ENCODE data around the gene MYOC.
"Not testable (repeated sequence)": the region's sequence is repeated elsewhere in the genome, so short reads cannot be mapped to it uniquely, and the experiment has no call there.

The MYOC gene

GRCh38 chr1:171610385-171610784 is 42.1 kb downstream of the MYOC start:
- Histone ChIP-seq H3K27me3 (replicated peaks in 2 of 5; ENCODE audit: control insufficient read depth in 4 of 5, insufficient read depth in 5 of 5, low read length in 4 of 5) (no peaks in the 10 kb centered on the region), H3K4me3 (ENCODE audit: control insufficient read depth in 1 of 7, extremely low read depth in 1 of 7, insufficient read depth in 4 of 7, low read depth in 2 of 7, low read length in 6 of 7) (no peak overlapping the region), H3K27ac (ENCODE audit: insufficient read depth in 1 of 2, low read depth in 1 of 2, low read length in 2 of 2, poor library complexity in 1 of 2, severe bottlenecking in 2 of 2) (no peak overlapping the region), H3K9me3 (ENCODE audit: control extremely low read depth in 1 of 5, control insufficient read depth in 4 of 5, insufficient read depth in 2 of 5, low read depth in 1 of 5, low read length in 4 of 5) (no peaks in the 10 kb centered on the region), H3K4me1 (ENCODE audit: control extremely low read depth in 1 of 4, control insufficient read depth in 4 of 4, insufficient read depth in 4 of 4, low read length in 3 of 4) (no peaks in the 10 kb centered on the region), H3K36me3 (ENCODE audit: control insufficient read depth in 4 of 4, insufficient read depth in 4 of 4, low read length in 3 of 4) (no peaks in the 10 kb centered on the region)
- WGBS (ENCODE audit: insufficient coverage): 100% methylated on average over 1 of the region's 2 CpGs
- ChIA-PET CTCF (no interaction called here), POLR2A (no interaction called here)
- DNase-seq: peak in 1 of 3 donors; percentile 5

- WGBS (ENCODE audit: insufficient coverage): 94% methylated on average over 6 of the region's 10 CpGs
- Histone ChIP-seq H3K4me3 (ENCODE audit: control insufficient read depth in 1 of 7, extremely low read depth in 1 of 7, insufficient read depth in 4 of 7, low read depth in 2 of 7, low read length in 6 of 7) (no peak overlapping the region), H3K27me3 (replicated peaks in 2 of 5; ENCODE audit: control insufficient read depth in 4 of 5, insufficient read depth in 5 of 5, low read length in 4 of 5) (no peaks in the 10 kb centered on the region), H3K36me3 (ENCODE audit: control insufficient read depth in 4 of 4, insufficient read depth in 4 of 4, low read length in 3 of 4) (no peaks in the 10 kb centered on the region), H3K9me3 (ENCODE audit: control extremely low read depth in 1 of 5, control insufficient read depth in 4 of 5, insufficient read depth in 2 of 5, low read depth in 1 of 5, low read length in 4 of 5) (no peaks in the 10 kb centered on the region), H3K4me1 (ENCODE audit: control extremely low read depth in 1 of 4, control insufficient read depth in 4 of 4, insufficient read depth in 4 of 4, low read length in 3 of 4) (no peaks in the 10 kb centered on the region), H3K27ac (ENCODE audit: insufficient read depth in 1 of 2, low read depth in 1 of 2, low read length in 2 of 2, poor library complexity in 1 of 2, severe bottlenecking in 2 of 2) (no peak overlapping the region)
- POLR2A ChIA-PET: no interaction called here
- DNase-seq: no peak
- CTCF ChIA-PET: no interaction called here
These were observed 46.0 kb downstream of the MYOC start for GRCh38 chr1:171606402-171606941.

- CTCF ChIA-PET; H3K9me3 ChIP-seq (ENCODE audit: control extremely low read depth in 1 of 5, control insufficient read depth in 4 of 5, insufficient read depth in 2 of 5, low read depth in 1 of 5, low read length in 4 of 5); H3K27me3 ChIP-seq (replicated peaks in 2 of 5; ENCODE audit: control insufficient read depth in 4 of 5, insufficient read depth in 5 of 5, low read length in 4 of 5); DNase-seq; H3K4me1 ChIP-seq (ENCODE audit: control extremely low read depth in 1 of 4, control insufficient read depth in 4 of 4, insufficient read depth in 4 of 4, low read length in 3 of 4); H3K4me3 ChIP-seq (ENCODE audit: control insufficient read depth in 1 of 7, extremely low read depth in 1 of 7, insufficient read depth in 4 of 7, low read depth in 2 of 7, low read length in 6 of 7); POLR2A ChIA-PET; H3K36me3 ChIP-seq (ENCODE audit: control insufficient read depth in 4 of 4, insufficient read depth in 4 of 4, low read length in 3 of 4); H3K27ac ChIP-seq (ENCODE audit: insufficient read depth in 1 of 2, low read depth in 1 of 2, low read length in 2 of 2, poor library complexity in 1 of 2, severe bottlenecking in 2 of 2): not testable (repeated sequence)
- WGBS (ENCODE audit: insufficient coverage): 100% methylated on average over 1 of the region's 6 CpGs
These were observed 49.4 kb downstream of the MYOC start for GRCh38 chr1:171603042-171603441.

GRCh38 chr1:171600862-171601261 is 51.6 kb downstream of the MYOC start:
- Histone ChIP-seq H3K4me1 (ENCODE audit: control extremely low read depth in 1 of 4, control insufficient read depth in 4 of 4, insufficient read depth in 4 of 4, low read length in 3 of 4) (peaks cover 0 to 4% (median under 1%) of the 10 kb centered on the region in 4 experiments), H3K27ac (ENCODE audit: insufficient read depth in 1 of 2, low read depth in 1 of 2, low read length in 2 of 2, poor library complexity in 1 of 2, severe bottlenecking in 2 of 2) (no peak overlapping the region), H3K27me3 (replicated peaks in 2 of 5; ENCODE audit: control insufficient read depth in 4 of 5, insufficient read depth in 5 of 5, low read length in 4 of 5) (no peaks in the 10 kb centered on the region), H3K9me3 (ENCODE audit: control extremely low read depth in 1 of 5, control insufficient read depth in 4 of 5, insufficient read depth in 2 of 5, low read depth in 1 of 5, low read length in 4 of 5) (peaks cover 0 to 3% (median 0%) of the 10 kb centered on the region in 5 experiments), H3K4me3 (ENCODE audit: control insufficient read depth in 1 of 7, extremely low read depth in 1 of 7, insufficient read depth in 4 of 7, low read depth in 2 of 7, low read length in 6 of 7) (no peak overlapping the region), H3K36me3 (ENCODE audit: control insufficient read depth in 4 of 4, insufficient read depth in 4 of 4, low read length in 3 of 4) (peaks cover 0 to 3% (median 0%) of the 10 kb centered on the region in 4 experiments)
- POLR2A ChIA-PET: no interaction called here
- DNase-seq: no peak
- WGBS (ENCODE audit: insufficient coverage): 99% methylated on average over 10 of the region's 13 CpGs
- CTCF ChIA-PET: no interaction called here

GRCh38 chr1:171600310-171600709 is 52.2 kb downstream of the MYOC start:
- CTCF ChIA-PET; H3K4me3 ChIP-seq (ENCODE audit: control insufficient read depth in 1 of 7, extremely low read depth in 1 of 7, insufficient read depth in 4 of 7, low read depth in 2 of 7, low read length in 6 of 7); H3K4me1 ChIP-seq (ENCODE audit: control extremely low read depth in 1 of 4, control insufficient read depth in 4 of 4, insufficient read depth in 4 of 4, low read length in 3 of 4); H3K9me3 ChIP-seq (ENCODE audit: control extremely low read depth in 1 of 5, control insufficient read depth in 4 of 5, insufficient read depth in 2 of 5, low read depth in 1 of 5, low read length in 4 of 5); DNase-seq; H3K36me3 ChIP-seq (ENCODE audit: control insufficient read depth in 4 of 4, insufficient read depth in 4 of 4, low read length in 3 of 4); POLR2A ChIA-PET; H3K27me3 ChIP-seq (replicated peaks in 2 of 5; ENCODE audit: control insufficient read depth in 4 of 5, insufficient read depth in 5 of 5, low read length in 4 of 5); H3K27ac ChIP-seq (ENCODE audit: insufficient read depth in 1 of 2, low read depth in 1 of 2, low read length in 2 of 2, poor library complexity in 1 of 2, severe bottlenecking in 2 of 2): not testable (repeated sequence)
- WGBS (ENCODE audit: insufficient coverage): no CpG with 5 or more reads among the region's 2 CpGs

GRCh38 chr1:171597203-171597602 is 55.3 kb downstream of the MYOC start:
- peaks cover 0 to 3% (median 0%) of the 10 kb centered on the region in 5 experiments for H3K9me3 ChIP-seq (ENCODE audit: control extremely low read depth in 1 of 5, control insufficient read depth in 4 of 5, insufficient read depth in 2 of 5, low read depth in 1 of 5, low read length in 4 of 5)
- peaks cover 3 to 18% (median 15%) of the 10 kb centered on the region in 4 experiments for H3K36me3 ChIP-seq (ENCODE audit: control insufficient read depth in 4 of 4, insufficient read depth in 4 of 4, low read length in 3 of 4)
- DNase-seq: peak in 1 of 3 donors; percentile 8
- ChIA-PET CTCF (interaction anchor here (0.9 kb wide), 1 partner anchor 387 kb away, joined by 3 read pairs; no protein-coding TSS in a partner anchor), POLR2A (no interaction called here)
- H3K27me3 ChIP-seq (replicated peaks in 2 of 5; ENCODE audit: control insufficient read depth in 4 of 5, insufficient read depth in 5 of 5, low read length in 4 of 5): no peaks in the 10 kb centered on the region
- H3K4me3 ChIP-seq (ENCODE audit: control insufficient read depth in 1 of 7, extremely low read depth in 1 of 7, insufficient read depth in 4 of 7, low read depth in 2 of 7, low read length in 6 of 7): no peak overlapping the region
- 50% methylated on average over 1 of the region's 1 CpG for WGBS (ENCODE audit: insufficient coverage)
- no peak overlapping the region for H3K27ac ChIP-seq (ENCODE audit: insufficient read depth in 1 of 2, low read depth in 1 of 2, low read length in 2 of 2, poor library complexity in 1 of 2, severe bottlenecking in 2 of 2)
- peaks cover 0 to 4% (median under 1%) of the 10 kb centered on the region in 4 experiments for H3K4me1 ChIP-seq (ENCODE audit: control extremely low read depth in 1 of 4, control insufficient read depth in 4 of 4, insufficient read depth in 4 of 4, low read length in 3 of 4)

GRCh38 chr1:171596705-171597104 is 55.8 kb downstream of the MYOC start:
- H3K36me3 ChIP-seq (ENCODE audit: control insufficient read depth in 4 of 4, insufficient read depth in 4 of 4, low read length in 3 of 4): peaks cover 4 to 23% (median 19%) of the 10 kb centered on the region in 4 experiments
- WGBS (ENCODE audit: insufficient coverage): no CpG with 5 or more reads among the region's 2 CpGs
- no peak overlapping the region for H3K27ac ChIP-seq (ENCODE audit: insufficient read depth in 1 of 2, low read depth in 1 of 2, low read length in 2 of 2, poor library complexity in 1 of 2, severe bottlenecking in 2 of 2)
- no peaks in the 10 kb centered on the region for H3K27me3 ChIP-seq (replicated peaks in 2 of 5; ENCODE audit: control insufficient read depth in 4 of 5, insufficient read depth in 5 of 5, low read length in 4 of 5)
- DNase-seq: no peak
- H3K4me1 ChIP-seq (ENCODE audit: control extremely low read depth in 1 of 4, control insufficient read depth in 4 of 4, insufficient read depth in 4 of 4, low read length in 3 of 4): peaks cover 0 to 4% (median under 1%) of the 10 kb centered on the region in 4 experiments
- peaks cover 0 to 3% (median 0%) of the 10 kb centered on the region in 5 experiments for H3K9me3 ChIP-seq (ENCODE audit: control extremely low read depth in 1 of 5, control insufficient read depth in 4 of 5, insufficient read depth in 2 of 5, low read depth in 1 of 5, low read length in 4 of 5)
- ChIA-PET POLR2A (no interaction called here), CTCF (interaction anchor here (0.9 kb wide), 1 partner anchor 387 kb away, joined by 3 read pairs; no protein-coding TSS in a partner anchor)
- H3K4me3 ChIP-seq (ENCODE audit: control insufficient read depth in 1 of 7, extremely low read depth in 1 of 7, insufficient read depth in 4 of 7, low read depth in 2 of 7, low read length in 6 of 7): no peak overlapping the region

Data from common myeloid progenitor, CD34-positive (primary cell).